Non-pigmented ciliary epithelial cell (primary cell): ENCODE measurements around the gene RNF182.
"Not testable (repeated sequence)": the region's sequence is repeated elsewhere in the genome, so short reads cannot be mapped to it uniquely, and the experiment has no call there.

Source experiments
- DNase-seq: peaks from one replicate; pipeline ENCODE4 v3.0.0-alpha.2; 2010; ENCODE audit warnings: low read depth

The RNF182 gene

GRCh38 chr6:13965582-13966127 is 40.9 kb downstream of the RNF182 start:
- DNase-seq, result no peak

GRCh38 chr6:13971303-13971702 is 46.6 kb downstream of the RNF182 start:
- no peak for DNase-seq

GRCh38 chr6:13972602-13973001 is 47.9 kb downstream of the RNF182 start:
- not testable (repeated sequence) for DNase-seq

GRCh38 chr6:13973422-13973821 is 48.7 kb downstream of the RNF182 start:
- DNase-seq, result not testable (repeated sequence)

- DNase-seq, result no peak
Measured at GRCh38 chr6:13978102-13978640, 53.4 kb downstream of the RNF182 start.

- no peak for DNase-seq
Measured at GRCh38 chr6:13978787-13979186, 54.0 kb downstream of the RNF182 start.

GRCh38 chr6:13979284-13980171 is 54.8 kb downstream of the RNF182 start:
- DNase-seq, result no peak

GRCh38 chr6:13980534-13980933 is 55.8 kb downstream of the RNF182 start:
- DNase-seq, result no peak

GRCh38 chr6:13985663-13986325 is 61.0 kb downstream of the RNF182 start:
- DNase-seq, result no peak

GRCh38 chr6:13986700-13987399 is 62.1 kb downstream of the RNF182 start:
- DNase-seq, result no peak

- DNase-seq, result no peak
Measured at GRCh38 chr6:13987400-13987865, 62.7 kb downstream of the RNF182 start.

GRCh38 chr6:13988049-13988738 is 63.4 kb downstream of the RNF182 start:
- DNase-seq, result no peak

- DNase-seq, result no peak
Measured at GRCh38 chr6:13988908-13989307, 64.2 kb downstream of the RNF182 start.

GRCh38 chr6:13989496-13990144 is 64.9 kb downstream of the RNF182 start:
- DNase-seq, result no peak

- DNase-seq, result no peak
Measured at GRCh38 chr6:13990796-13991195, 66.0 kb downstream of the RNF182 start.

GRCh38 chr6:13991393-13991792 is 66.6 kb downstream of the RNF182 start:
- no peak for DNase-seq

- DNase-seq, result peak; percentile 44
Measured at GRCh38 chr6:13992417-13993055, 67.8 kb downstream of the RNF182 start.

GRCh38 chr6:13993416-13993815 is 68.7 kb downstream of the RNF182 start:
- no peak for DNase-seq

GRCh38 chr6:13998356-13998755 is 73.6 kb downstream of the RNF182 start:
- no peak for DNase-seq

GRCh38 chr6:14000901-14001300 is 76.1 kb downstream of the RNF182 start:
- DNase-seq, result no peak
